ENCODE results near the gene USP15. TPM values are rescaled to one million over a fixed set of nuclear protein-coding genes. Genes with fewer than 3 reads are reported as not detected.

The USP15 gene
- total and polyA plus RNA-seq, 2 experiments from 2014 or later, result 48.3 to 54.4 TPM

- Histone ChIP-seq H3K27me3 (replicated peaks; ENCODE audit: insufficient read depth) (no peaks in the 10 kb centered on the region), H3K9me3 (ENCODE audit: low read depth) (no peaks in the 10 kb centered on the region), H3F3A (ENCODE audit: insufficient read depth) (no peaks in the 10 kb centered on the region), H3K27ac (no peak overlapping the region), H3K9ac (no peak overlapping the region), H3K4me1 (ENCODE audit: insufficient read depth) (no peaks in the 10 kb centered on the region), H2AFZ (no peak overlapping the region), H3K9me2 (ENCODE audit: insufficient read depth) (0 out of 2 replicates have a peak, but pooled peaks cover 3% of the 10 kb centered on the region), H4K20me1 (ENCODE audit: insufficient read depth) (no peaks in the 10 kb centered on the region), H3K79me2 (ENCODE audit: insufficient read depth) (no peaks in the 10 kb centered on the region), H3K36me3 (ENCODE audit: low read depth) (peaks cover 64% of the 10 kb centered on the region), H3K4me3 (no peak overlapping the region), H3K4me2 (ENCODE audit: unreplicated experiment) (no peak overlapping the region)
- in situ Hi-C loops (cut with MboI), result no loop called here
- no peak for DNase-seq
- TF ChIP-seq EZH2phosphoT487 (IDR thresholded peaks at IDR 0.05; ENCODE audit: insufficient read depth, low read depth) (no peak), EZH2 (IDR thresholded peaks at IDR 0.05; ENCODE audit: insufficient read depth, poor library complexity, severe bottlenecking) (no peak)
- 98% methylated on average over 2 of the region's 2 CpGs for WGBS, 2 experiments (ENCODE audit: low coverage in 1 of 2, low lambda C conversion rate in 2 of 2, missing lambda C conversion rate in 2 of 2)
Measured at GRCh38 chr12:62400135-62400534, 139.9 kb downstream of the USP15 start.

- Histone ChIP-seq H2AFZ (no peak overlapping the region), H3K36me3 (ENCODE audit: low read depth) (peaks cover 57% of the 10 kb centered on the region)
- in situ Hi-C loops (cut with MboI), result no loop called here
Measured at GRCh38 chr12:62401631-62402030, 141.4 kb downstream of the USP15 start.

GRCh38 chr12:62403031-62403430 is 142.8 kb downstream of the USP15 start:
- H3K4me1 ChIP-seq (ENCODE audit: insufficient read depth), result no peaks in the 10 kb centered on the region
- TF ChIP-seq EZH2 (IDR thresholded peaks at IDR 0.05; ENCODE audit: insufficient read depth, poor library complexity, severe bottlenecking), result no peak
- TF ChIP-seq EZH2phosphoT487 (IDR thresholded peaks at IDR 0.05; ENCODE audit: insufficient read depth, low read depth), result no peak
- no peak overlapping the region for H3K27ac ChIP-seq
- no peak overlapping the region for H3K4me2 ChIP-seq (ENCODE audit: unreplicated experiment)
- H3K9ac ChIP-seq, result no peak overlapping the region
- H3K79me2 ChIP-seq (ENCODE audit: insufficient read depth), result no peaks in the 10 kb centered on the region
- no peaks in the 10 kb centered on the region for H3K27me3 ChIP-seq (replicated peaks; ENCODE audit: insufficient read depth)
- no peak for DNase-seq
- H4K20me1 ChIP-seq (ENCODE audit: insufficient read depth), result no peaks in the 10 kb centered on the region
- H3K9me3 ChIP-seq (ENCODE audit: low read depth), result no peaks in the 10 kb centered on the region
- H3K36me3 ChIP-seq (ENCODE audit: low read depth), result peaks cover 55% of the 10 kb centered on the region
- in situ Hi-C loops (cut with MboI), result no loop called here
- H3K4me3 ChIP-seq, result no peak overlapping the region
- H2AFZ ChIP-seq, result no peak overlapping the region
- 0 out of 2 replicates have a peak, but pooled peaks cover 3% of the 10 kb centered on the region for H3K9me2 ChIP-seq (ENCODE audit: insufficient read depth)
- H3F3A ChIP-seq (ENCODE audit: insufficient read depth), result no peaks in the 10 kb centered on the region

More at GRCh38 chr12:62401631-62402030, 141.4 kb downstream of the USP15 start:
- H3K27me3 ChIP-seq (replicated peaks; ENCODE audit: insufficient read depth), result no peaks in the 10 kb centered on the region
- no peak overlapping the region for H3K9ac ChIP-seq
- H3K9me2 ChIP-seq (ENCODE audit: insufficient read depth), result 0 out of 2 replicates have a peak, but pooled peaks cover 3% of the 10 kb centered on the region
- no peak for TF ChIP-seq EZH2 (IDR thresholded peaks at IDR 0.05; ENCODE audit: insufficient read depth, poor library complexity, severe bottlenecking)
- no peak overlapping the region for H3K27ac ChIP-seq
- no peak overlapping the region for H3K4me2 ChIP-seq (ENCODE audit: unreplicated experiment)
- no peaks in the 10 kb centered on the region for H3K79me2 ChIP-seq (ENCODE audit: insufficient read depth)
- H3K9me3 ChIP-seq (ENCODE audit: low read depth), result no peaks in the 10 kb centered on the region
- DNase-seq, result no peak
- no peaks in the 10 kb centered on the region for H3F3A ChIP-seq (ENCODE audit: insufficient read depth)
- 96 to 97% methylated on average over 3 of the region's 3 CpGs for WGBS, 2 experiments (ENCODE audit: low coverage in 1 of 2, low lambda C conversion rate in 2 of 2, missing lambda C conversion rate in 2 of 2)
- no peak overlapping the region for H3K4me3 ChIP-seq
- no peaks in the 10 kb centered on the region for H3K4me1 ChIP-seq (ENCODE audit: insufficient read depth)
- H4K20me1 ChIP-seq (ENCODE audit: insufficient read depth), result no peaks in the 10 kb centered on the region

GRCh38 chr12:62407587-62407986 is 147.4 kb downstream of the USP15 start:
- in situ Hi-C loops (cut with MboI), result no loop called here
- TF ChIP-seq EZH2 (IDR thresholded peaks at IDR 0.05; ENCODE audit: insufficient read depth, poor library complexity, severe bottlenecking) (no peak), EZH2phosphoT487 (IDR thresholded peaks at IDR 0.05; ENCODE audit: insufficient read depth, low read depth) (no peak)
- WGBS, 2 experiments (ENCODE audit: low coverage in 1 of 2, low lambda C conversion rate in 2 of 2, missing lambda C conversion rate in 2 of 2), result 94 to 95% methylated on average over 1 of the region's 1 CpG
- Histone ChIP-seq H4K20me1 (ENCODE audit: insufficient read depth) (no peaks in the 10 kb centered on the region), H3K4me2 (ENCODE audit: unreplicated experiment) (no peak overlapping the region), H3K27ac (no peak overlapping the region), H3K9ac (no peak overlapping the region), H3K4me1 (ENCODE audit: insufficient read depth) (no peaks in the 10 kb centered on the region), H3K36me3 (ENCODE audit: low read depth) (peaks cover 25% of the 10 kb centered on the region), H3K4me3 (no peak overlapping the region), H3K79me2 (ENCODE audit: insufficient read depth) (no peaks in the 10 kb centered on the region), H3K27me3 (replicated peaks; ENCODE audit: insufficient read depth) (no peaks in the 10 kb centered on the region), H2AFZ (no peak overlapping the region), H3K9me3 (ENCODE audit: low read depth) (no peaks in the 10 kb centered on the region), H3F3A (ENCODE audit: insufficient read depth) (no peaks in the 10 kb centered on the region), H3K9me2 (ENCODE audit: insufficient read depth) (no peaks in the 10 kb centered on the region)
- DNase-seq, result no peak

GRCh38 chr12:62409068-62409467 is 148.9 kb downstream of the USP15 start:
- no peaks in the 10 kb centered on the region for H3K9me2 ChIP-seq (ENCODE audit: insufficient read depth)
- TF ChIP-seq EZH2 (IDR thresholded peaks at IDR 0.05; ENCODE audit: insufficient read depth, poor library complexity, severe bottlenecking), result no peak
- TF ChIP-seq EZH2phosphoT487 (IDR thresholded peaks at IDR 0.05; ENCODE audit: insufficient read depth, low read depth), result no peak
- in situ Hi-C loops (cut with MboI), result no loop called here
- no peaks in the 10 kb centered on the region for H3F3A ChIP-seq (ENCODE audit: insufficient read depth)
- no peak overlapping the region for H3K4me3 ChIP-seq
- no peaks in the 10 kb centered on the region for H4K20me1 ChIP-seq (ENCODE audit: insufficient read depth)
- H3K27me3 ChIP-seq (replicated peaks; ENCODE audit: insufficient read depth), result no peaks in the 10 kb centered on the region
- H3K27ac ChIP-seq, result no peak overlapping the region
- H2AFZ ChIP-seq, result no peak overlapping the region
- H3K36me3 ChIP-seq (ENCODE audit: low read depth), result peaks cover 22% of the 10 kb centered on the region
- H3K4me1 ChIP-seq (ENCODE audit: insufficient read depth), result no peaks in the 10 kb centered on the region
- no peak for DNase-seq
- no peak overlapping the region for H3K9ac ChIP-seq
- H3K9me3 ChIP-seq (ENCODE audit: low read depth), result no peaks in the 10 kb centered on the region
- no peaks in the 10 kb centered on the region for H3K79me2 ChIP-seq (ENCODE audit: insufficient read depth)
- WGBS, 2 experiments (ENCODE audit: low coverage in 1 of 2, low lambda C conversion rate in 2 of 2, missing lambda C conversion rate in 2 of 2), result 34 to 36% methylated on average over 3 of the region's 3 CpGs
- H3K4me2 ChIP-seq (ENCODE audit: unreplicated experiment), result no peak overlapping the region
